ENCODE data around the gene MED13L.

Gene MED13L

GRCh38 chr12:115926037-115926670 lies 351.3 kb downstream of the MED13L start:
- peaks cover under 1% of the 10 kb centered on the region for H3K4me1 ChIP-seq (ENCODE audit: control insufficient read depth, insufficient read depth, low read length)
- no peak for DNase-seq (ENCODE audit: low read depth)
- peaks cover 10% of the 10 kb centered on the region for H3K9me3 ChIP-seq (ENCODE audit: control insufficient read depth, low read length)
- H3K36me3 ChIP-seq (ENCODE audit: control insufficient read depth, insufficient read depth, low read length, severe bottlenecking) = no peaks in the 10 kb centered on the region
- no peak overlapping the region for H3K4me3 ChIP-seq (ENCODE audit: low read length)
- no peak overlapping the region for H3K9ac ChIP-seq (ENCODE audit: low read length)
- H3K27me3 ChIP-seq (replicated peaks; ENCODE audit: control insufficient read depth, insufficient read depth, low read length) = peaks cover 11% of the 10 kb centered on the region

- no peak for DNase-seq (ENCODE audit: low read depth)
- no peaks in the 10 kb centered on the region for H3K36me3 ChIP-seq (ENCODE audit: control insufficient read depth, insufficient read depth, low read length, severe bottlenecking)
- H3K27me3 ChIP-seq (replicated peaks; ENCODE audit: control insufficient read depth, insufficient read depth, low read length) = peaks cover 11% of the 10 kb centered on the region
- H3K4me1 ChIP-seq (ENCODE audit: control insufficient read depth, insufficient read depth, low read length) = peaks cover 8% of the 10 kb centered on the region
- no peak overlapping the region for H3K4me3 ChIP-seq (ENCODE audit: low read length)
- H3K9me3 ChIP-seq (ENCODE audit: control insufficient read depth, low read length) = peaks cover 10% of the 10 kb centered on the region
- H3K9ac ChIP-seq (ENCODE audit: low read length) = no peak overlapping the region
Observed at GRCh38 chr12:115923851-115924250, 353.6 kb downstream of the MED13L start.

GRCh38 chr12:115922952-115923564 lies 354.4 kb downstream of the MED13L start:
- peak; percentile 15 for DNase-seq (ENCODE audit: low read depth)
- Histone ChIP-seq H3K4me1 (ENCODE audit: control insufficient read depth, insufficient read depth, low read length) (peaks cover 8% of the 10 kb centered on the region), H3K4me3 (ENCODE audit: low read length) (no peak overlapping the region), H3K9me3 (ENCODE audit: control insufficient read depth, low read length) (peaks cover 10% of the 10 kb centered on the region), H3K9ac (ENCODE audit: low read length) (no peak overlapping the region), H3K36me3 (ENCODE audit: control insufficient read depth, insufficient read depth, low read length, severe bottlenecking) (no peaks in the 10 kb centered on the region), H3K27me3 (replicated peaks; ENCODE audit: control insufficient read depth, insufficient read depth, low read length) (peaks cover 17% of the 10 kb centered on the region)

GRCh38 chr12:115920395-115921183 lies 356.9 kb downstream of the MED13L start:
- peaks cover 8% of the 10 kb centered on the region for H3K4me1 ChIP-seq (ENCODE audit: control insufficient read depth, insufficient read depth, low read length)
- peaks cover 10% of the 10 kb centered on the region for H3K9me3 ChIP-seq (ENCODE audit: control insufficient read depth, low read length)
- peak; percentile 58 for DNase-seq (ENCODE audit: low read depth)
- no peaks in the 10 kb centered on the region for H3K36me3 ChIP-seq (ENCODE audit: control insufficient read depth, insufficient read depth, low read length, severe bottlenecking)
- H3K27me3 ChIP-seq (replicated peaks; ENCODE audit: control insufficient read depth, insufficient read depth, low read length) = peaks cover 24% of the 10 kb centered on the region
- no peak overlapping the region for H3K9ac ChIP-seq (ENCODE audit: low read length)
- no peak overlapping the region for H3K4me3 ChIP-seq (ENCODE audit: low read length)

GRCh38 chr12:115918763-115919162 lies 358.7 kb downstream of the MED13L start:
- no peak for DNase-seq (ENCODE audit: low read depth)
- Histone ChIP-seq H3K36me3 (ENCODE audit: control insufficient read depth, insufficient read depth, low read length, severe bottlenecking) (no peaks in the 10 kb centered on the region), H3K4me1 (ENCODE audit: control insufficient read depth, insufficient read depth, low read length) (peaks cover 8% of the 10 kb centered on the region), H3K9ac (ENCODE audit: low read length) (no peak overlapping the region), H3K27me3 (replicated peaks; ENCODE audit: control insufficient read depth, insufficient read depth, low read length) (peaks cover 33% of the 10 kb centered on the region), H3K4me3 (ENCODE audit: low read length) (no peak overlapping the region), H3K9me3 (ENCODE audit: control insufficient read depth, low read length) (peaks cover 10% of the 10 kb centered on the region)

DNA sequence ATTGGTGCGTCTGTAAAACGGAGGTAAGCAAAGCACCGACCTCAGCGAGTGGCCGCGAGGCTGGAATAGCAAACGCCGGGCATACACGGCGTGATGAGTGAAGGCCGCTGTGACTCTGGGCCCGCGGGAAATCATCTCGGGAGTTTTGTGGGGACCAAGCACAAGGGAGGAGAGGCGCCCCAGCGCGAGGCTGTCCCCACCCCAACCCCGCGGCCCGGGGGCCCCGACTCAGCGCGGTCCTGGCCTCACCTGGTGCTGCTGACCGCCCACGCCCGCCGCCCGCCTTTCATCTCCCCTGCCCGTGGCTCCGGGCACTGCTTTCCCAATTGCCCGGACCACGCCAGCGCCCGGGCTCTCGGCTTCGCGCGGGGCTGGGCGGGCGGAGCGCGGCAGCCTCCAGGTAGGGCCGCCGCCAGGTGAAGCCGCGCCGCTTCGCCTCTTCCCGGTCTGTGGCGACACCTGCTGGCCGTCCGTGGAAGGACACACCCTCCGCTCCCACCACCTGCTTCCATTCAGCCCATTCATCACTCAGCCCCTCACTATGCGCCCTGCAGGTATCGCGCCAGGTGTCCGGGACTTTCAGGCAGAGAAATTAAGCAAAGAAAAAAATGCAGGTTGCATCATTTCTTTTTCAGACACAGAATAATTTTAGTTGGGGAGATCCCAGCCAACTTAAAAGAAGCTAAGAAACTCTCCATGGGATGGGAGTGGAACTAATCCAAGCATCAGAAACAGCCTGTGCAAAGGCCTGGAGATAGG lies 360.4 kb downstream of the MED13L start:
- peaks cover 36% of the 10 kb centered on the region for H3K27me3 ChIP-seq (replicated peaks; ENCODE audit: control insufficient read depth, insufficient read depth, low read length)
- DNase-seq (ENCODE audit: low read depth) = peak; percentile 66
- no peak overlapping the region for H3K4me3 ChIP-seq (ENCODE audit: low read length)
- H3K4me1 ChIP-seq (ENCODE audit: control insufficient read depth, insufficient read depth, low read length) = peaks cover 8% of the 10 kb centered on the region
- peaks cover 9% of the 10 kb centered on the region for H3K9me3 ChIP-seq (ENCODE audit: control insufficient read depth, low read length)
- no peaks in the 10 kb centered on the region for H3K36me3 ChIP-seq (ENCODE audit: control insufficient read depth, insufficient read depth, low read length, severe bottlenecking)
- H3K9ac ChIP-seq (ENCODE audit: low read length) = no peak overlapping the region

DNA sequence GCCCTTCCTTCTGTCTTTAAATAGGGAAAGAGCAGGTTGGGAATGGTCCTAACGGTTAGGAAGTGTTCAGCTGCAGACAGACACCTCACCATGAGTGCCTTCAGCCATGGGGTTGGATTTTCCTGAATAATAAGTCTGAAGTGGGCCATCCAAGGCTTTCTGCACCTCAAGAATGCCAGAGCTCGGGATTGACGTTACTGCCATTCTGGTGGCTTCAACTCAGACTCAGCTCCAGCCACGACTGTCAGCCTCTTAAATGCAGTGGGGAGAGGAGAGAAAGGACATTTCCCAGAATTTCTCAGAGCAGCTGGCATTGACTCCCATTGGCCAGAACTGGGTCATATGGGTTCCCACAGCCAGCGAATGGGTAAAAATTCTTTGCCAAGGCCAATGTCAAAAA lies 363.4 kb downstream of the MED13L start:
- H3K9me3 ChIP-seq (ENCODE audit: control insufficient read depth, low read length) = peaks cover 12% of the 10 kb centered on the region
- H3K27me3 ChIP-seq (replicated peaks; ENCODE audit: control insufficient read depth, insufficient read depth, low read length) = peaks cover 36% of the 10 kb centered on the region
- no peak overlapping the region for H3K9ac ChIP-seq (ENCODE audit: low read length)
- no peaks in the 10 kb centered on the region for H3K36me3 ChIP-seq (ENCODE audit: control insufficient read depth, insufficient read depth, low read length, severe bottlenecking)
- no peaks in the 10 kb centered on the region for H3K4me1 ChIP-seq (ENCODE audit: control insufficient read depth, insufficient read depth, low read length)
- no peak for DNase-seq (ENCODE audit: low read depth)
- no peak overlapping the region for H3K4me3 ChIP-seq (ENCODE audit: low read length)

DNA sequence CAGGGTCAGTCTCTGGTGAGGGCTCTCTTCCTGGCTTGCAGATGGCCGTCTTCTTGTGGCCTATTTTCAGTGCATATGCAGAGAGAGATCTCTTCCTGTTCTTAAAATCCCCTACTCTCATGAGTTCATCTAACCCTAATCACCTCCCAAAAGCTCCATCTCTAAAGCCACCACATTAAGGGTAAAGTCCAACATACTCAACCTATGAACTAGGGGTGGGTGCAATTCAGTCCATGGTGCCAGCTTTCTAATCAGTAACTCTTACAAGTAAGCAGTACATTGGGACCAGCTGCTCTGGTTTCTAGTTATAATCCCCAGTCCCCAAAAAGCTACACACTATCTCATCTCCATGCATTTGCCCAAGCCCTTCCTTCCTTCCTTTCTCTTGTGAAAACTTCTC lies 365.1 kb downstream of the MED13L start:
- no peak overlapping the region for H3K4me3 ChIP-seq (ENCODE audit: low read length)
- H3K36me3 ChIP-seq (ENCODE audit: control insufficient read depth, insufficient read depth, low read length, severe bottlenecking) = no peaks in the 10 kb centered on the region
- peaks cover 12% of the 10 kb centered on the region for H3K9me3 ChIP-seq (ENCODE audit: control insufficient read depth, low read length)
- no peaks in the 10 kb centered on the region for H3K4me1 ChIP-seq (ENCODE audit: control insufficient read depth, insufficient read depth, low read length)
- DNase-seq (ENCODE audit: low read depth) = no peak
- no peak overlapping the region for H3K9ac ChIP-seq (ENCODE audit: low read length)
- H3K27me3 ChIP-seq (replicated peaks; ENCODE audit: control insufficient read depth, insufficient read depth, low read length) = peaks cover 24% of the 10 kb centered on the region

DNA sequence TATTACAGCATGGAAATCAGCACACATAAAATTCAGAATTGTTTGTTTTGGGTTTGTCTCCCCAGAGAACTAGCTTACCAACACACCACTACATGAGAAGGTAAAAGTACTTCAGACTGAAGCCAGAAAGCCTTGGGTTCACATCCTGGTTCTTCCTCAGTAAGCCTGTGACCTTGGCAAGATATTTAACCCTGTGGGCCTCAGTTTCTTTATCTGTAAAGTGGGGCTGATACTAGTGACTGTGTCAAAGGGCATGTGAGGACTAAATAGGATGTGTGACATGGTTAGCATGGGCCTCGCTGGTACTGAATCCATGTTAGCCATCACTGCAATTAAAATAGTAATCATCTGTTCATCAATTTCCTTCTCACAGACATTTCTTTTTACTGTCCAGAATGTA lies 366.1 kb downstream of the MED13L start:
- H3K9me3 ChIP-seq (ENCODE audit: control insufficient read depth, low read length) = peaks cover 12% of the 10 kb centered on the region
- no peak for DNase-seq (ENCODE audit: low read depth)
- H3K27me3 ChIP-seq (replicated peaks; ENCODE audit: control insufficient read depth, insufficient read depth, low read length) = peaks cover 23% of the 10 kb centered on the region
- no peak overlapping the region for H3K4me3 ChIP-seq (ENCODE audit: low read length)
- H3K9ac ChIP-seq (ENCODE audit: low read length) = no peak overlapping the region
- no peaks in the 10 kb centered on the region for H3K36me3 ChIP-seq (ENCODE audit: control insufficient read depth, insufficient read depth, low read length, severe bottlenecking)
- no peaks in the 10 kb centered on the region for H3K4me1 ChIP-seq (ENCODE audit: control insufficient read depth, insufficient read depth, low read length)

DNA sequence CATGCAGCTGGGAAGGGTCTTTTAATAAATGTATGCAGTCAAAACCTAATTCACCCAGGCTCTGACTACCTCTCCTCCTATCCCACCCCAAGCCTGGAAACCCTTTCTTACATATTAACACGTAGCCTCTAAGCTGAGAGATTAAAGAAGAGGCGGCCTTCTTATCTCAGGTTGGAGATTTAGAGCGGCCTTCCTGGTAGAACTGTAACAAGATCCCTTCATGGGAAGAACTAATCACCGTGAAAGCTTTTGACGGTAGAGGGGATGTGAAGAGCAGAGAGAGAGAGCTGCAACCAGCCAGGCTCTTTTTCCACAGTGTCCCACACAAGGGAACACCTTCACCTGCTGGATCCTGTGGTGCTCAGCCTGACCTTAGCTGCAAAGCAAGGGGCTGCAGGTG lies 367.4 kb downstream of the MED13L start:
- H3K36me3 ChIP-seq (ENCODE audit: control insufficient read depth, insufficient read depth, low read length, severe bottlenecking) = no peaks in the 10 kb centered on the region
- no peak for DNase-seq (ENCODE audit: low read depth)
- H3K4me3 ChIP-seq (ENCODE audit: low read length) = no peak overlapping the region
- peaks cover 12% of the 10 kb centered on the region for H3K9me3 ChIP-seq (ENCODE audit: control insufficient read depth, low read length)
- no peak overlapping the region for H3K9ac ChIP-seq (ENCODE audit: low read length)
- H3K27me3 ChIP-seq (replicated peaks; ENCODE audit: control insufficient read depth, insufficient read depth, low read length) = peaks cover 26% of the 10 kb centered on the region
- H3K4me1 ChIP-seq (ENCODE audit: control insufficient read depth, insufficient read depth, low read length) = no peaks in the 10 kb centered on the region

Measured in adipocyte (in vitro differentiated cells).